ENCODE results near the gene LRRC36. TPM values are rescaled to one million over a fixed set of nuclear protein-coding genes. Genes with fewer than 3 reads are reported as not detected.
A peak's percentile ranks its signal among the peaks of the same experiment; 100 is the strongest.
"Not testable (repeated sequence)": the region's sequence is repeated elsewhere in the genome, so short reads cannot be mapped to it uniquely, and the experiment has no call there.

The LRRC36 gene
- total RNA-seq, 1 donor from 2014 or later: not detected

- TF ChIP-seq CTCF (IDR thresholded peaks at IDR 0.05; ENCODE audit: borderline replicate concordance): no peak
- H3K27me3 ChIP-seq (ENCODE audit: low read depth): no peaks in the 10 kb centered on the region
- H3K36me3 ChIP-seq: no peaks in the 10 kb centered on the region
- no peak for DNase-seq
- peaks cover 41% of the 10 kb centered on the region for H3K4me1 ChIP-seq
- H3K4me3 ChIP-seq: no peak overlapping the region
- intact Hi-C loops (cut with micrococcal nuclease): no loop called here
- no peaks in the 10 kb centered on the region for H3K9me3 ChIP-seq (replicated peaks)
- H3K27ac ChIP-seq (replicated peaks): no peak overlapping the region
Measured at GRCh38 chr16:67409631-67410030, 83.0 kb downstream of the LRRC36 start.

GRCh38 chr16:67411339-67411738 is 84.7 kb downstream of the LRRC36 start:
- Histone ChIP-seq H3K27me3 (ENCODE audit: low read depth) (no peaks in the 10 kb centered on the region), H3K36me3 (no peaks in the 10 kb centered on the region), H3K4me1 (peaks cover 42% of the 10 kb centered on the region), H3K9me3 (replicated peaks) (no peaks in the 10 kb centered on the region), H3K27ac (replicated peaks) (no peak overlapping the region), H3K4me3 (no peak overlapping the region)
- TF ChIP-seq CTCF (IDR thresholded peaks at IDR 0.05; ENCODE audit: borderline replicate concordance): no peak
- no peak for DNase-seq
- intact Hi-C loops (cut with micrococcal nuclease): no loop called here

- no peaks in the 10 kb centered on the region for H3K36me3 ChIP-seq
- intact Hi-C loops (cut with micrococcal nuclease): no loop called here
- no peak overlapping the region for H3K4me3 ChIP-seq
- peaks cover 40% of the 10 kb centered on the region for H3K4me1 ChIP-seq
- H3K9me3 ChIP-seq (replicated peaks): no peaks in the 10 kb centered on the region
- DNase-seq: no peak
- TF ChIP-seq CTCF (IDR thresholded peaks at IDR 0.05; ENCODE audit: borderline replicate concordance): no peak
- H3K27ac ChIP-seq (replicated peaks): no peak overlapping the region
- H3K27me3 ChIP-seq (ENCODE audit: low read depth): no peaks in the 10 kb centered on the region
Measured at GRCh38 chr16:67412294-67412693, 85.7 kb downstream of the LRRC36 start.

- no peak for TF ChIP-seq CTCF (IDR thresholded peaks at IDR 0.05; ENCODE audit: borderline replicate concordance)
- H3K36me3 ChIP-seq: no peaks in the 10 kb centered on the region
- no peak for DNase-seq
- H3K27ac ChIP-seq (replicated peaks): peak overlapping the region; percentile 45
- H3K27me3 ChIP-seq (ENCODE audit: low read depth): no peaks in the 10 kb centered on the region
- peaks cover 36% of the 10 kb centered on the region for H3K4me1 ChIP-seq
- H3K9me3 ChIP-seq (replicated peaks): no peaks in the 10 kb centered on the region
- intact Hi-C loops (cut with micrococcal nuclease): no loop called here
- no peak overlapping the region for H3K4me3 ChIP-seq
Measured at GRCh38 chr16:67413978-67414911, 87.6 kb downstream of the LRRC36 start.

- DNase-seq; H3K9me3 ChIP-seq (replicated peaks); H3K27me3 ChIP-seq (ENCODE audit: low read depth); H3K36me3 ChIP-seq; intact Hi-C loops (cut with micrococcal nuclease): not testable (repeated sequence)
- Histone ChIP-seq H3K27ac (replicated peaks) (peak overlapping the region; percentile 84), H3K4me1 (peaks cover 36% of the 10 kb centered on the region), H3K4me3 (peak overlapping the region; percentile 91)
Measured at GRCh38 chr16:67415421-67415820, 88.8 kb downstream of the LRRC36 start.
